Daoy (cell line): ENCODE data around the gene RETSAT. TPM values are rescaled to one million over a fixed set of nuclear protein-coding genes. Genes with fewer than 3 reads are reported as not detected.

ENCODE experiments used
- DNase-seq: peaks from one replicate; pipeline ENCODE4 v3.0.0-alpha.2; 2015; ENCODE audit warnings: low read depth
- total RNA-seq: library from RNA; depleted of rRNA; stranded (reverse); fragments of >200 nt; shearing (Covaris generic); gene quantifications from 2 replicates; pipeline ENCODE4 v1.2.3, GENCODE V29; 2014; rRNA removed

Gene RETSAT
- total RNA-seq, 1 experiment from 2014 or later = 18.8 TPM

DNA sequence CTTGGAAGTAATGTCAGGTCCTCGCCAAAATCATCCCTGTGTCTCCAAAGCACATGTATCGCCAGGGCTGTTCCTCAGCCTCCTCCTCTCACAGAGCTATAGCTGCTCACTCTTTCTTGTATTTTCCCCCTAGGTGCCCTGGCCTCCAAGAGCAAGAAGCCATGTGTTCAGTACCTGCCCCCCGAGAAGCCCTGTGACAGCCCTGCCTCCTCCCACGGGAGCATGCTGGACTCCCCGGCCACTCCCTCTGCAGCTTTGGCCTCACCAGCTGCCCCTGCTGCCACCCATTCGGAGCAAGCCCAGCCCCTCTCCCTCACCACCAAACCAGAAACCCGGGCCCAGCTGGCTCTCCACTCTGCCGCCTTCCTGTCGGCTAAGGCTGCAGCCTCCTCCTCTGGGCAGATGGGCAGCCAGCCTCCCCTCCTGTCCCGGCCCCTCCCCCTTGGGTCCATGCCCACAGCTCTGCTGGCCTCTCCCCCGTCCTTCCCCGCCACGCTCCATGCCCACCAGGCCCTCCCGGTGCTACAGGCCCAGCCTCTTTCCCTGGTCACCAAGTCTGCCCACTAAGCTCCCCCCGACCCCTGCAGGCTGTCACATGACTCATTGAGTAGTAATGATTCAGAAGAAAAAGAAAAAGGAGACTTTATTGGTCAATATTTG is 45.3 kb downstream of the RETSAT start:
- peak; percentile 62 for DNase-seq

- no peak for DNase-seq
Observed at GRCh38 chr2:85308201-85308600, 46.1 kb downstream of the RETSAT start.

GRCh38 chr2:85307527-85307897 is 46.8 kb downstream of the RETSAT start:
- DNase-seq = no peak

- no peak for DNase-seq
Observed at GRCh38 chr2:85303780-85304531, 50.4 kb downstream of the RETSAT start.

DNA sequence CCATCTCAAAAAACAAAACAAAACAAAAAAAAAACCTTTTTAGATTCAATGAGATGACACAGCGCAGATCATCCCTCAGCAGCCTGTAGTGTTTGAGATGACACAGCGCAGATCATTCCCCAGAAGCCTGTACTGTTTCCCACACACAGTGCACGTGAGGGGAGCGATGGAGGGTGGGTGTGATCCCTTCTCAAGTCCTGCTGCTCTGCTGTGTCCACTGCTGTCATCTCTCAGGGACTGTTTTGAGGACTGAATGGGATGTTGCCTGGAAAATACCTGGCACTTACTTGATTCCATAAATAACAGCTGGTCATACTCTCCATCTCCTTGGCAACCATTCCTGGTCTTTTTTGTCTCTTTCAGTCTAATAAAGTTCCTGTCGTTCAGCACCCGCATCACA is 52.2 kb downstream of the RETSAT start:
- no peak for DNase-seq

Other genes with a start within 250 kb of the RETSAT start
- 0.11 and 0.27 TPM in 2 replicates for gene TCF7L1, start 221.1 kb downstream of the RETSAT start, total RNA-seq
- gene TGOLN2, start 26.5 kb downstream of the RETSAT start, total RNA-seq = 43.7 and 55.3 TPM in 2 replicates
- 7.5 and 8.5 TPM in 2 replicates for gene ELMOD3, start 241 bp upstream of the RETSAT start, total RNA-seq
- gene CAPG, start 55.8 kb upstream of the RETSAT start, total RNA-seq = 123 and 141 TPM in 2 replicates
- gene SH2D6, start 64.2 kb upstream of the RETSAT start, total RNA-seq = 0.34 TPM in 1 of 2 replicates, not detected in the other
- gene MAT2A, start 184.6 kb upstream of the RETSAT start, total RNA-seq = 55.8 and 63.8 TPM in 2 replicates
- 23.3 and 60.0 TPM in 2 replicates for gene GGCX, start 207.0 kb upstream of the RETSAT start, total RNA-seq
- 6.0 and 9.8 TPM in 2 replicates for gene VAMP8, start 223.1 kb upstream of the RETSAT start, total RNA-seq
- 2.1 and 2.6 TPM in 2 replicates for gene VAMP5, start 229.9 kb upstream of the RETSAT start, total RNA-seq
- 314 and 360 TPM in 2 replicates for gene RNF181, start 241.2 kb upstream of the RETSAT start, total RNA-seq
- gene TMEM150A, start 248.2 kb upstream of the RETSAT start, total RNA-seq = 0.65 and 4.0 TPM in 2 replicates